Measurements from ENCODE around the gene DOCK7. TPM values are rescaled to one million over a fixed set of nuclear protein-coding genes. Genes with fewer than 3 reads are reported as not detected.

Gene DOCK7
- total and polyA plus RNA-seq, 4 donors, result 6.1 to 64.1 (median 29.3) TPM

GRCh38 chr1:62452951-62453350, 235.2 kb downstream of the DOCK7 start:
- no peak overlapping the region for H3K27ac ChIP-seq (ENCODE audit: low read depth in 1 of 2, low read length in 2 of 2)
- H3K4me1 ChIP-seq (ENCODE audit: control insufficient read depth in 1 of 2, insufficient read depth in 2 of 2, low read length in 2 of 2), result no peaks in the 10 kb centered on the region
- ATAC-seq (ENCODE audit: low FRiP score) (no peak), DNase-seq (no peak)
- no peaks in the 10 kb centered on the region for H3K27me3 ChIP-seq (ENCODE audit: control insufficient read depth in 1 of 2, insufficient read depth in 2 of 2, low read length in 1 of 2)
- no peak overlapping the region for H3K4me3 ChIP-seq (ENCODE audit: low read length in 2 of 2)
- WGBS, 2 donors, result 92 to 95% methylated on average over 1 of the region's 1 CpG
- intact Hi-C loops (cut with DNase I), result no loop called here
- no peaks in the 10 kb centered on the region for H3K9me3 ChIP-seq (ENCODE audit: control insufficient read depth, low read length)
- no peaks in the 10 kb centered on the region for H3K36me3 ChIP-seq (ENCODE audit: control insufficient read depth in 1 of 2, insufficient read depth in 2 of 2, low read length in 1 of 2)

GRCh38 chr1:62450301-62450700, 237.9 kb downstream of the DOCK7 start:
- no peaks in the 10 kb centered on the region for H3K36me3 ChIP-seq (ENCODE audit: control insufficient read depth in 1 of 2, insufficient read depth in 2 of 2, low read length in 1 of 2)
- DNase-seq, result no peak
- 74 to 77% methylated on average over 2 of the region's 2 CpGs for WGBS, 2 donors
- intact Hi-C loops (cut with DNase I), result no loop called here
- no peak overlapping the region for H3K27ac ChIP-seq (ENCODE audit: low read depth in 1 of 2, low read length in 2 of 2)
- ATAC-seq (ENCODE audit: low FRiP score), result no peak
- no peak overlapping the region for H3K4me3 ChIP-seq (ENCODE audit: low read length in 2 of 2)
- no peaks in the 10 kb centered on the region for H3K27me3 ChIP-seq (ENCODE audit: control insufficient read depth in 1 of 2, insufficient read depth in 2 of 2, low read length in 1 of 2)
- no peaks in the 10 kb centered on the region for H3K4me1 ChIP-seq (ENCODE audit: control insufficient read depth in 1 of 2, insufficient read depth in 2 of 2, low read length in 2 of 2)
- H3K9me3 ChIP-seq (ENCODE audit: control insufficient read depth, low read length), result no peaks in the 10 kb centered on the region

GRCh38 chr1:62448221-62448933, 239.8 kb downstream of the DOCK7 start:
- Histone ChIP-seq H3K4me1 (ENCODE audit: control insufficient read depth in 1 of 2, insufficient read depth in 2 of 2, low read length in 2 of 2) (no peaks in the 10 kb centered on the region), H3K36me3 (ENCODE audit: control insufficient read depth in 1 of 2, insufficient read depth in 2 of 2, low read length in 1 of 2) (no peaks in the 10 kb centered on the region), H3K4me3 (ENCODE audit: low read length in 2 of 2) (no peak overlapping the region), H3K27me3 (ENCODE audit: control insufficient read depth in 1 of 2, insufficient read depth in 2 of 2, low read length in 1 of 2) (no peaks in the 10 kb centered on the region), H3K9me3 (ENCODE audit: control insufficient read depth, low read length) (no peaks in the 10 kb centered on the region), H3K27ac (ENCODE audit: low read depth in 1 of 2, low read length in 2 of 2) (no peak overlapping the region)
- 89 to 92% methylated on average over 3 of the region's 3 CpGs for WGBS, 2 donors
- intact Hi-C loops (cut with DNase I), result no loop called here
- DNase-seq (no peak), ATAC-seq (ENCODE audit: low FRiP score) (no peak)

GRCh38 chr1:62444701-62445100, 243.5 kb downstream of the DOCK7 start:
- H3K4me3 ChIP-seq (ENCODE audit: low read length in 2 of 2), result no peak overlapping the region
- H3K27me3 ChIP-seq (ENCODE audit: control insufficient read depth in 1 of 2, insufficient read depth in 2 of 2, low read length in 1 of 2), result no peaks in the 10 kb centered on the region
- no peaks in the 10 kb centered on the region for H3K9me3 ChIP-seq (ENCODE audit: control insufficient read depth, low read length)
- no peak for ATAC-seq (ENCODE audit: low FRiP score)
- intact Hi-C loops (cut with DNase I), result no loop called here
- DNase-seq, result no peak
- no peaks in the 10 kb centered on the region for H3K36me3 ChIP-seq (ENCODE audit: control insufficient read depth in 1 of 2, insufficient read depth in 2 of 2, low read length in 1 of 2)
- WGBS, 2 donors, result 84 to 89% methylated on average over 1 of the region's 1 CpG
- no peak overlapping the region for H3K27ac ChIP-seq (ENCODE audit: low read depth in 1 of 2, low read length in 2 of 2)
- H3K4me1 ChIP-seq (ENCODE audit: control insufficient read depth in 1 of 2, insufficient read depth in 2 of 2, low read length in 2 of 2), result no peaks in the 10 kb centered on the region

GRCh38 chr1:62439652-62440371, 248.4 kb downstream of the DOCK7 start:
- H3K4me3 ChIP-seq (ENCODE audit: low read length in 2 of 2), result no peak overlapping the region
- no peak for ATAC-seq (ENCODE audit: low FRiP score)
- H3K36me3 ChIP-seq (ENCODE audit: control insufficient read depth in 1 of 2, insufficient read depth in 2 of 2, low read length in 1 of 2), result no peaks in the 10 kb centered on the region
- H3K27ac ChIP-seq (ENCODE audit: low read depth in 1 of 2, low read length in 2 of 2), result no peak overlapping the region
- no peak for DNase-seq
- intact Hi-C loops (cut with DNase I), result no loop called here
- H3K4me1 ChIP-seq (ENCODE audit: control insufficient read depth in 1 of 2, insufficient read depth in 2 of 2, low read length in 2 of 2), result no peaks in the 10 kb centered on the region
- 69 to 71% methylated on average over 4 of the region's 4 CpGs for WGBS, 2 donors
- no peaks in the 10 kb centered on the region for H3K9me3 ChIP-seq (ENCODE audit: control insufficient read depth, low read length)
- H3K27me3 ChIP-seq (ENCODE audit: control insufficient read depth in 1 of 2, insufficient read depth in 2 of 2, low read length in 1 of 2), result no peaks in the 10 kb centered on the region

- no peak for DNase-seq
- Histone ChIP-seq H3K4me1 (ENCODE audit: control insufficient read depth in 1 of 2, insufficient read depth in 2 of 2, low read length in 2 of 2) (no peaks in the 10 kb centered on the region), H3K36me3 (ENCODE audit: control insufficient read depth in 1 of 2, insufficient read depth in 2 of 2, low read length in 1 of 2) (no peaks in the 10 kb centered on the region), H3K4me3 (ENCODE audit: low read length in 2 of 2) (peak overlapping the region; percentile 62 to 90), H3K9me3 (ENCODE audit: control insufficient read depth, low read length) (no peaks in the 10 kb centered on the region), H3K27me3 (ENCODE audit: control insufficient read depth in 1 of 2, insufficient read depth in 2 of 2, low read length in 1 of 2) (no peaks in the 10 kb centered on the region), H3K27ac (ENCODE audit: low read depth in 1 of 2, low read length in 2 of 2) (peak overlapping the region in 1 of 2 donors; percentile 32)
- intact Hi-C loops (cut with DNase I), result no loop called here
- WGBS, 2 donors, result 2 to 3% methylated on average over 7 of the region's 7 CpGs
- no peak for ATAC-seq (ENCODE audit: low FRiP score)
These were observed 250.0 kb downstream of the DOCK7 start for GRCh38 chr1:62438163-62438562.

GRCh38 chr1:62437273-62437940, 250.8 kb downstream of the DOCK7 start:
- no peak for DNase-seq
- intact Hi-C loops (cut with DNase I), result no loop called here
- no peaks in the 10 kb centered on the region for H3K9me3 ChIP-seq (ENCODE audit: control insufficient read depth, low read length)

GRCh38 chr1:62436466-62437272, 251.5 kb downstream of the DOCK7 start, which contains the start of gene USP1:
Gene USP1 (plus strand): TSS chr1:62437049. CDS start chr1:62439868, 2,819 bp downstream.
- intact Hi-C loops (cut with DNase I), result no loop called here
- H3K4me1 ChIP-seq (ENCODE audit: control insufficient read depth in 1 of 2, insufficient read depth in 2 of 2, low read length in 2 of 2), result no peaks in the 10 kb centered on the region

More at GRCh38 chr1:62437273-62437940, 250.8 kb downstream of the DOCK7 start:
- peak overlapping the region; percentile 62 to 90 for H3K4me3 ChIP-seq (ENCODE audit: low read length in 2 of 2)
- H3K36me3 ChIP-seq (ENCODE audit: control insufficient read depth in 1 of 2, insufficient read depth in 2 of 2, low read length in 1 of 2), result no peaks in the 10 kb centered on the region
- H3K4me1 ChIP-seq (ENCODE audit: control insufficient read depth in 1 of 2, insufficient read depth in 2 of 2, low read length in 2 of 2), result no peaks in the 10 kb centered on the region
- no peaks in the 10 kb centered on the region for H3K27me3 ChIP-seq (ENCODE audit: control insufficient read depth in 1 of 2, insufficient read depth in 2 of 2, low read length in 1 of 2)
- WGBS, 2 donors, result 0 to 1% methylated on average over 62 to 68 of the region's 68 CpGs
- peak overlapping the region; percentile 12 to 72 for H3K27ac ChIP-seq (ENCODE audit: low read depth in 1 of 2, low read length in 2 of 2)
- ATAC-seq (ENCODE audit: low FRiP score), result no peak

More at GRCh38 chr1:62436466-62437272, 251.5 kb downstream of the DOCK7 start, which contains the start of gene USP1:
- ATAC-seq (ENCODE audit: low FRiP score) (peak; percentile 95), DNase-seq (peak; percentile 98 to 99)
- 0% methylated on average over 74 to 76 of the region's 76 CpGs for WGBS, 2 donors
- H3K36me3 ChIP-seq (ENCODE audit: control insufficient read depth in 1 of 2, insufficient read depth in 2 of 2, low read length in 1 of 2), result no peaks in the 10 kb centered on the region
- peak within 1 kb of the TSS; percentile 83 to 99 for H3K27ac ChIP-seq (ENCODE audit: low read depth in 1 of 2, low read length in 2 of 2)
- no peaks in the 10 kb centered on the region for H3K9me3 ChIP-seq (ENCODE audit: control insufficient read depth, low read length)
- H3K4me3 ChIP-seq (ENCODE audit: low read length in 2 of 2), result peak within 1 kb of the TSS; percentile 90 to 96
- H3K27me3 ChIP-seq (ENCODE audit: control insufficient read depth in 1 of 2, insufficient read depth in 2 of 2, low read length in 1 of 2), result no peaks in the 10 kb centered on the region

All from aorta (tissue), 5 donors.